ENCODE results near the gene MPLKIP.
"Not testable (repeated sequence)": the region's sequence is repeated elsewhere in the genome, so short reads cannot be mapped to it uniquely, and the experiment has no call there.

MPLKIP gene

GRCh38 chr7:40122940-40123254, 11.5 kb downstream of the MPLKIP start:
- DNase-seq, result no peak

- DNase-seq, result not testable (repeated sequence)
These were observed 12.1 kb downstream of the MPLKIP start for GRCh38 chr7:40122100-40122939.

GRCh38 chr7:40120020-40120419, 14.4 kb downstream of the MPLKIP start:
- DNase-seq, result no peak

GRCh38 chr7:40118201-40118600, 16.2 kb downstream of the MPLKIP start:
- not testable (repeated sequence) for DNase-seq

- not testable (repeated sequence) for DNase-seq
These were observed 17.2 kb downstream of the MPLKIP start for GRCh38 chr7:40117199-40117598.

GRCh38 chr7:40115936-40116335, 18.5 kb downstream of the MPLKIP start:
- no peak for DNase-seq

GRCh38 chr7:40105879-40106473, 28.4 kb downstream of the MPLKIP start:
- DNase-seq, result no peak

- no peak for DNase-seq
These were observed 31.5 kb downstream of the MPLKIP start for GRCh38 chr7:40102897-40103296.

- no peak for DNase-seq
These were observed 33.2 kb downstream of the MPLKIP start for GRCh38 chr7:40101201-40101600.

- no peak for DNase-seq
These were observed 34.6 kb downstream of the MPLKIP start for GRCh38 chr7:40099837-40100236.

- DNase-seq, result no peak
These were observed 35.6 kb downstream of the MPLKIP start for GRCh38 chr7:40098810-40099209.

- DNase-seq, result no peak
These were observed 36.7 kb downstream of the MPLKIP start for GRCh38 chr7:40097728-40098127.

- no peak for DNase-seq
These were observed 38.6 kb downstream of the MPLKIP start for GRCh38 chr7:40095695-40096327.

GRCh38 chr7:40095230-40095629, 39.2 kb downstream of the MPLKIP start:
- no peak for DNase-seq

- no peak for DNase-seq
These were observed 40.6 kb downstream of the MPLKIP start for GRCh38 chr7:40093631-40094350.

GRCh38 chr7:40092182-40092581, 42.2 kb downstream of the MPLKIP start:
- no peak for DNase-seq

GRCh38 chr7:40077849-40078248, 56.6 kb downstream of the MPLKIP start:
- DNase-seq, result no peak

Data from NCI-H1105 (cell line).